NCI-H146 (cell line): ENCODE data around the gene CDNF.
"Not testable (repeated sequence)": the region's sequence is repeated elsewhere in the genome, so short reads cannot be mapped to it uniquely, and the experiment has no call there.

Experiments used
- DNase-seq: peaks from one replicate; lab custom pipeline; 2025; lab: John Stamatoyannopoulos, UW

CDNF gene

GRCh38 chr10:14838582-14839304 is 906 bp upstream of the CDNF start:
- peak; percentile 38 for DNase-seq

- DNase-seq: peak; percentile 54
Measured at GRCh38 chr10:14837003-14837756, 657 bp downstream of the CDNF start.

- DNase-seq: no peak
Measured at GRCh38 chr10:14836208-14836607, 1.6 kb downstream of the CDNF start.

- no peak for DNase-seq
Measured at GRCh38 chr10:14833106-14833505, 4.7 kb downstream of the CDNF start.

- DNase-seq: no peak
Measured at GRCh38 chr10:14826076-14826829, 11.6 kb downstream of the CDNF start.

- no peak for DNase-seq
Measured at GRCh38 chr10:14823966-14824365, 13.9 kb downstream of the CDNF start.

- peak; percentile 57 for DNase-seq
Measured at GRCh38 chr10:14822879-14823755, 14.7 kb downstream of the CDNF start.

GRCh38 chr10:14821635-14822375 is 16.0 kb downstream of the CDNF start:
- DNase-seq: peak; percentile 13

- no peak for DNase-seq
Measured at GRCh38 chr10:14820775-14821154, 17.1 kb downstream of the CDNF start.

- no peak for DNase-seq
Measured at GRCh38 chr10:14820010-14820774, 17.6 kb downstream of the CDNF start.

GRCh38 chr10:14816717-14817116 is 21.1 kb downstream of the CDNF start:
- DNase-seq: not testable (repeated sequence)

GRCh38 chr10:14815681-14816080 is 22.2 kb downstream of the CDNF start:
- DNase-seq: no peak

- no peak for DNase-seq
Measured at GRCh38 chr10:14812271-14812670, 25.6 kb downstream of the CDNF start.

- peak; percentile 80 for DNase-seq
Measured at GRCh38 chr10:14810969-14811953, 26.6 kb downstream of the CDNF start.

- peak; percentile 24 for DNase-seq
Measured at GRCh38 chr10:14806318-14806717, 31.5 kb downstream of the CDNF start.

- no peak for DNase-seq
Measured at GRCh38 chr10:14803827-14804226, 34.0 kb downstream of the CDNF start.

GRCh38 chr10:14801723-14802122 is 36.1 kb downstream of the CDNF start:
- peak; percentile 52 for DNase-seq

- no peak for DNase-seq
Measured at GRCh38 chr10:14800397-14800796, 37.4 kb downstream of the CDNF start.

- no peak for DNase-seq
Measured at GRCh38 chr10:14798636-14799035, 39.2 kb downstream of the CDNF start.
